Mucosa of descending colon (tissue), 3 donors: ENCODE data around the gene MS4A6A. TPM values are rescaled to one million over a fixed set of nuclear protein-coding genes. Genes with fewer than 3 reads are reported as not detected.
"Not testable (repeated sequence)": the region's sequence is repeated elsewhere in the genome, so short reads cannot be mapped to it uniquely, and the experiment has no call there.

Experiments used
- ATAC-seq: fragments of 200-7000 bp; cut with Tn5 transposase; one replicate; pipeline ENCODE4 v1.9.1; 2020; ENCODE audit warnings: mild to moderate bottlenecking, moderate library complexity
- DNase-seq, 3 donors: peaks; one replicate each; pipeline ENCODE4 v3.0.0-alpha.2; 2020
- H3K36me3 ChIP-seq: fragments of 200-600 bp; one replicate; pipeline ENCODE4 v1.8.0; 2021; ENCODE audit warnings: low read depth, mild to moderate bottlenecking
- H3K4me1 ChIP-seq: fragments of 200-600 bp; one replicate; pipeline ENCODE4 v1.8.0; 2021; ENCODE audit warnings: low read depth, mild to moderate bottlenecking
- H3K4me3 ChIP-seq: fragments of 200-600 bp; one replicate; pipeline ENCODE4 v1.8.0; 2021; ENCODE audit warnings: mild to moderate bottlenecking
- H3K9me3 ChIP-seq: fragments of 200-600 bp; one replicate; pipeline ENCODE4 v1.8.0; 2021; ENCODE audit warnings: mild to moderate bottlenecking
- intact Hi-C, 2 donors: fragments of 100-400 bp; cut with DNase I in 1 of 2; cut with micrococcal nuclease in 1 of 2; formaldehyde crosslinking; loops; one replicate each; pipeline versions ENCODE4 v1.11.0 to v1.11.1; 2022; cut with DNase I, micrococcal nuclease
- total RNA-seq, 3 donors: library from RNA; stranded (reverse); fragmentation: NEBNext Ultra II Directional in 2 of 3; extraction: Animal tissue kit (Norgen Biotek cat#: 25700) in 2 of 3; gene quantifications; one replicate each; pipeline versions ENCODE4 v1.2.1 to v1.2.4, GENCODE V29; 2021 to 2023
- TF ChIP-seq, protein P1 (sequence below): fragments of 200-600 bp; IDR thresholded peaks from one replicate; pipeline ENCODE4 v1.8.0; 2022; ENCODE audit warnings: antibody characterized with exemption, mild to moderate bottlenecking
- donor health status: DM: no; HTN: no; CAD: no; lungs with moderate emphysema.
- donor health status: DM: no; HTN: no; CAD: no.
- donor health status: DM: no; HTN: yes; CAD: no.

MS4A6A gene
- total RNA-seq, 3 donors from 2014 or later = 21.0 to 87.2 (median 85.8) TPM

DNA sequence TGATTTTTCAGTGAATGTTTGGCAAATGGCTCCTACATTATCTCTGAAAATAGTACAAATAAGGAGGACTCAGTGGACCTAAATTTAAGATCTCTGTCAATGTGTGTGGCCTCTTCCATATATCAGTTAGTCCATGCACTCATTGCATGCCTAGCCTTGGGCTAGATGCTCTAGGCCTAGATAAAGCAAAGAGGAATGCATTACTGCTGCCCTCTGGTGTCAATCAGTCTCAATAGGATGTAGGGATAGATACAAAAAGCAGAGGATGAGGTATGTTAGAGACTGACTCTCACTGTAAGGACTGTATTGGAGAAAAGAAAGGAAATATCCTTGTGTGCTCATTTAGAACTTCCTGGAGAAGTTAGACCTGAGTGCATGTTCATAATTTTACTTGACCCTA, 52.4 kb downstream of the MS4A6A start:
- TF ChIP-seq, protein P1, sequence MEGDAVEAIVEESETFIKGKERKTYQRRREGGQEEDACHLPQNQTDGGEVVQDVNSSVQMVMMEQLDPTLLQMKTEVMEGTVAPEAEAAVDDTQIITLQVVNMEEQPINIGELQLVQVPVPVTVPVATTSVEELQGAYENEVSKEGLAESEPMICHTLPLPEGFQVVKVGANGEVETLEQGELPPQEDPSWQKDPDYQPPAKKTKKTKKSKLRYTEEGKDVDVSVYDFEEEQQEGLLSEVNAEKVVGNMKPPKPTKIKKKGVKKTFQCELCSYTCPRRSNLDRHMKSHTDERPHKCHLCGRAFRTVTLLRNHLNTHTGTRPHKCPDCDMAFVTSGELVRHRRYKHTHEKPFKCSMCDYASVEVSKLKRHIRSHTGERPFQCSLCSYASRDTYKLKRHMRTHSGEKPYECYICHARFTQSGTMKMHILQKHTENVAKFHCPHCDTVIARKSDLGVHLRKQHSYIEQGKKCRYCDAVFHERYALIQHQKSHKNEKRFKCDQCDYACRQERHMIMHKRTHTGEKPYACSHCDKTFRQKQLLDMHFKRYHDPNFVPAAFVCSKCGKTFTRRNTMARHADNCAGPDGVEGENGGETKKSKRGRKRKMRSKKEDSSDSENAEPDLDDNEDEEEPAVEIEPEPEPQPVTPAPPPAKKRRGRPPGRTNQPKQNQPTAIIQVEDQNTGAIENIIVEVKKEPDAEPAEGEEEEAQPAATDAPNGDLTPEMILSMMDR = no peak
- H3K36me3 ChIP-seq = no peaks in the 10 kb centered on the region
- intact Hi-C loops = no loop called here
- no peak overlapping the region for H3K4me3 ChIP-seq
- DNase-seq = peak in 1 of 3 donors; percentile 83
- ATAC-seq = peak; percentile 93
- H3K4me1 ChIP-seq = peaks cover 7% of the 10 kb centered on the region
- no peaks in the 10 kb centered on the region for H3K9me3 ChIP-seq

DNA sequence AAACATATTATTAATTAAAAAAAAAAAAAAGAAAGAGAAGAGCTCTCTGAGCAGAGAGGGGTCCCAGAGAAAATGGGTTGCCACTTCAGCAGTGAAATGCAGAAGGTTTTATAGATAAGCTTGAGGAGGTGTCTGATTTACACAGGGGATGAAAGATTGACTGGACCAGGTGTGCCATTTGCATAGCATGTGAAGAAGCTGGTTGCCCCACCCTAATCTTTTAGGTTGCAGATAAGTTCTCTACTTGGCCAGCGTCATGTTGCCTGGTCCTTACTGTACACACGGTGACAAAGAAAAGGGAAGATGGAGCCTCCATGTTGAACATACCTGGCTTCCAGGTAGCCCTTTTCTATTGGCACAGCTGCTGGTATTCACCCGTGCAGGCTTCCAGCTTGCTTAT, 53.0 kb downstream of the MS4A6A start:
- TF ChIP-seq, protein P1 = no peak
- DNase-seq (no peak), ATAC-seq (no peak)
- no peak overlapping the region for H3K4me3 ChIP-seq
- no peaks in the 10 kb centered on the region for H3K36me3 ChIP-seq
- peaks cover 7% of the 10 kb centered on the region for H3K4me1 ChIP-seq
- intact Hi-C loops = no loop called here
- H3K9me3 ChIP-seq = no peaks in the 10 kb centered on the region

DNA sequence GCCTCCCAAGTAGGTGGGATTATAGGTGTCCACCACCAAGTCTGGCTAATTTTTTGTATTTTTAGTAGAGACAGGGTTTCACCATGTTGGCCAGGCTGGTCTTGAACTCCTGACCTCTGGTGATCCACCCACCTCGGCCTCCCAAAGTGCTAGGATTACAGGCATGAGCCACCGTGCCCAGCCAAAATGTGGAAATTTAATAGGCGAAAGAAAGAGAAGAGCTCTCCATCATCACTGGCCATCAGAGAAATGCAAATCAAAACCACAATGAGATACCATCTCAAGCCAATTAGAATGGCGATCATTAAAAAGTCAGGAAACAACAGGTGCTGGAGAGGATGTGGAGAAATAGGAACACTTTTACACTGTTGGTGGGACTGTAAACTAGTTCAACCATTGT, 54.0 kb downstream of the MS4A6A start:
- H3K36me3 ChIP-seq, H3K9me3 ChIP-seq, H3K4me1 ChIP-seq, intact Hi-C loops, H3K4me3 ChIP-seq, DNase-seq, ATAC-seq: not testable (repeated sequence)

DNA sequence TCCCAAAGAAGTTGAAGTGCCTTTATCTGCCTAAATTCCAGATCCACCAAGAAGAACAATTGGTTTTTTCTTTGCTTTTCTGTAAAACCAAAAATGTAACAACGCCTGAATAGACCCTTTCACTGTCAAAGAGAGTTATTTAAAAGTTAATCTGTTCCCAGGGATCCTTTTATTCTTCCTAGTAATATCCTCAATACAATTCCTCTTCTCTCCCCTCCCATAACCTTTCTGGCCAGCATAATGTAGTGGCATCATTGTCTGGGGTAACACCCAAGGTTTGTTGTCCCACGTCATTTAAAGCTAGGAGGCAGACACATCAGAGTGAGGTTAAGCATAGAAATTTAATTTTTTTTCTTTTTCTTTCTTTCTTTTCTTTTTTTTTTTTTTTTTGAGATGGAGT, 54.5 kb downstream of the MS4A6A start:
- intact Hi-C loops = no loop called here

DNA sequence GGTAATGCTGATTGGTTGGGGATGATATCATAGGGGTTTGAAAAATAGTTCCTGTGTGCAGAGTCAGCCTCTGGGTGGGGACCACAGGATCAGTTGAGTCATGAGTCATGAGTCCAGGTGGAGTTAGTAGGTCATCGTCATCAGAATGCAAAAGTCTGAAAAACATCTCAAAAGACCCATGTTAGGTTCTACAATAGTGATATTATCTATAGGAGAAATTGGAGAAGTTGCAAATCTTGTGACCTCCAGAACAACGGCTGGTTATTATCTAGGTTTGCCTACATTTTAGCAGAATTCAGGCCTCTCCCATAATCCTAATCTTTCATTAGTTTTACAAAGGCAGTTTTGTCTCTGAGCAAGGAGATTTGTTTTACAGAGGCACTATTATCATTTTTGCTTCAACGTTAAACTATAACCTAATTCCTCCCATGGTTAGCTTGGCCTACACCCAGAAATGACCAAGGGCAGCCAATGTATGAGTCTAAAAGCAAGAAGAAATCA, 55.5 kb downstream of the MS4A6A start:
- Histone ChIP-seq H3K9me3 (no peaks in the 10 kb centered on the region), H3K4me1 (peaks cover 7% of the 10 kb centered on the region), H3K4me3 (no peak overlapping the region), H3K36me3 (no peaks in the 10 kb centered on the region)
- TF ChIP-seq, protein P1 = no peak
- DNase-seq (no peak), ATAC-seq (peak; percentile 58)
- intact Hi-C loops = no loop called here

More for the DNA sequence above, 54.5 kb downstream of the MS4A6A start:
- TF ChIP-seq, protein P1 = no peak
- ATAC-seq (no peak), DNase-seq (no peak)
- no peak overlapping the region for H3K4me3 ChIP-seq
- H3K36me3 ChIP-seq = no peaks in the 10 kb centered on the region
- peaks cover 7% of the 10 kb centered on the region for H3K4me1 ChIP-seq
- H3K9me3 ChIP-seq = no peaks in the 10 kb centered on the region

DNA sequence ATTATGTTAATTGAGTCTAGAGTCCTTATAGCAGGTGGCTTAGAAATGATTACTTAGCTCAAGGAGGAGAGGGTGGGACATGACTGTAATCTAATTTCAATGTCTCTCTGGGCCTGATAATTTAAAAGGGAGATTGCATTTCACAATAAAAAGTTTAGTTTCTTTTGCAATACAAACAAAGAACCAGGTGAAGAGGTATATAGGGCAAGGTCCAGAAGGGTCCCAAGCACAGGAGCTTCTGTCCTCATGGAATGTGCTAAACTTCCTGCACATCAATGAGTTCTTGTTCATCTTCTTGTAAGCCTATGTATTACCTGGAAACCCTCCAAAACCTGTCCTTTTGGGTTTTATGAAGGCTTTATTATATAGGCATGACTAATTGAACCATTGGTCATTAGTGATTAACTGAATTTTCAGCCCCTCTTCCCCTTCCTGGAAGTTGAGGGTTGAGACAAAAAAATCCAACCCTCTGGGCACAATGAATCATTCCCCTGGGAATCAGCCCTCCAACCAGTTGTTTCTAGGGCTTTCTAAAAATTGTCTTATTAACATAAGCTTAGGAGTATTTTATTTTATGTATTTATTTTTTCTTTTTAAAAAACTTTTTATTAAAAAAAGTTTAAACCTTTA, 56.8 kb downstream of the MS4A6A start:
- Histone ChIP-seq H3K4me3 (no peak overlapping the region), H3K4me1 (no peaks in the 10 kb centered on the region), H3K9me3 (no peaks in the 10 kb centered on the region), H3K36me3 (no peaks in the 10 kb centered on the region)
- TF ChIP-seq, protein P1 = no peak
- intact Hi-C loops = no loop called here
- peak; percentile 45 for ATAC-seq
- DNase-seq = no peak
